ENCODE results near the gene MPEG1.

Gene MPEG1

GRCh38 chr11:59188954-59189353, 23.8 kb downstream of the MPEG1 start:
- no peak for DNase-seq (ENCODE audit: low read depth)

GRCh38 chr11:59187587-59187986, 25.1 kb downstream of the MPEG1 start:
- no peak for DNase-seq (ENCODE audit: low read depth)

GRCh38 chr11:59187035-59187434, 25.7 kb downstream of the MPEG1 start:
- DNase-seq (ENCODE audit: low read depth) = no peak

- peak; percentile 28 for DNase-seq (ENCODE audit: low read depth)
Measured at GRCh38 chr11:59186130-59186594, 26.6 kb downstream of the MPEG1 start.

- DNase-seq (ENCODE audit: low read depth) = no peak
Measured at GRCh38 chr11:59185386-59185945, 27.3 kb downstream of the MPEG1 start.

- no peak for DNase-seq (ENCODE audit: low read depth)
Measured at GRCh38 chr11:59184691-59185339, 27.9 kb downstream of the MPEG1 start.

GRCh38 chr11:59183771-59184170, 29.0 kb downstream of the MPEG1 start:
- DNase-seq (ENCODE audit: low read depth) = no peak

GRCh38 chr11:59182457-59183151, 30.1 kb downstream of the MPEG1 start:
- DNase-seq (ENCODE audit: low read depth) = no peak

GRCh38 chr11:59181746-59182456, 30.8 kb downstream of the MPEG1 start:
- no peak for DNase-seq (ENCODE audit: low read depth)

GRCh38 chr11:59180907-59181306, 31.8 kb downstream of the MPEG1 start:
- no peak for DNase-seq (ENCODE audit: low read depth)

GRCh38 chr11:59180168-59180776, 32.5 kb downstream of the MPEG1 start:
- no peak for DNase-seq (ENCODE audit: low read depth)

GRCh38 chr11:59179121-59179520, 33.6 kb downstream of the MPEG1 start:
- no peak for DNase-seq (ENCODE audit: low read depth)

GRCh38 chr11:59178402-59178801, 34.3 kb downstream of the MPEG1 start:
- DNase-seq (ENCODE audit: low read depth) = no peak

- DNase-seq (ENCODE audit: low read depth) = no peak
Measured at GRCh38 chr11:59176330-59176729, 36.4 kb downstream of the MPEG1 start.

GRCh38 chr11:59175091-59175501, 37.6 kb downstream of the MPEG1 start:
- DNase-seq (ENCODE audit: low read depth) = no peak

GRCh38 chr11:59174664-59175033, 38.1 kb downstream of the MPEG1 start:
- DNase-seq (ENCODE audit: low read depth) = no peak

GRCh38 chr11:59173964-59174663, 38.6 kb downstream of the MPEG1 start:
- DNase-seq (ENCODE audit: low read depth) = no peak

GRCh38 chr11:59173080-59173963, 39.4 kb downstream of the MPEG1 start:
- DNase-seq (ENCODE audit: low read depth) = no peak

GRCh38 chr11:59172345-59173079, 40.2 kb downstream of the MPEG1 start:
- DNase-seq (ENCODE audit: low read depth) = no peak

Data from stimulated activated CD8-positive, alpha-beta memory T cell treated with anti-CD3 and anti-CD28 coated beads, Interleukin-7, amount 100 ng/mL, for 24 hours (primary cell).